Endothelial cell of umbilical vein (primary cell): Measurements from ENCODE around the gene WIPI1. TPM values are rescaled to one million over a fixed set of nuclear protein-coding genes. Genes with fewer than 3 reads are reported as not detected.

Experiments
- BruUV-seq: library from RNA; stranded (reverse); fragments of 400-500 nt; replicated peaks from 2 replicates; lab custom pipeline; 2021; lab: Mats Ljungman, UMichigan
- CTCF ChIA-PET: fragments of 300-600, 350-600 bp; sonication (Branson Sonifier 250); formaldehyde crosslinking; loops from one replicate; lab custom pipeline; 2021; ENCODE audit warnings: antibody characterized with exemption, inconsistent platforms; lab: Charles Lee
- POLR2A ChIA-PET: fragments of 300-600, 350-600 bp; sonication (Branson Sonifier 250); formaldehyde crosslinking; loops from one replicate; lab custom pipeline; 2021; ENCODE audit warnings: antibody characterized with exemption, inconsistent platforms; lab: Charles Lee
- DNase-seq: peaks from one replicate; pipeline ENCODE4 v3.0.0-alpha.2; 2011; ENCODE audit warnings: low read depth, low spot score
- FAIRE-seq: peaks from 2 replicates; lab custom pipeline; 2011; peaks lifted over from hg19 to GRCh38; lab: Jason Lieb, UNC
- H2AFZ ChIP-seq: 2 replicates; pipeline ENCODE4 v1.6.0; 2012; ENCODE audit warnings: low read depth, low read length, control low read depth, inconsistent platforms
- H3K27ac ChIP-seq: 2 replicates; pipeline ENCODE4 v1.5.1; 2011; ENCODE audit warnings: low read depth, mild to moderate bottlenecking, control low read depth, low read length, moderate library complexity; ENCODE audit not compliant: insufficient read depth
- H3K27me3 ChIP-seq, 2 experiments: 2 replicates each; pipeline versions ENCODE4 v1.6.0 to v1.6.1; 2011; ENCODE audit warnings: low read length in 2 of 2, mixed read lengths in 1 of 2; ENCODE audit not compliant: control insufficient read depth in 2 of 2, insufficient read depth in 2 of 2
- H3K36me3 ChIP-seq, 2 experiments: 2 replicates in 1 of 2; 3 replicates in 1 of 2; pipeline ENCODE4 v1.5.1; 2011; ENCODE audit warnings: low read length in 2 of 2, mild to moderate bottlenecking in 1 of 2, moderate library complexity in 1 of 2; ENCODE audit not compliant: control insufficient read depth in 2 of 2, insufficient read depth in 2 of 2; ENCODE audit errors: extremely low read depth in 1 of 2
- H3K4me1 ChIP-seq: 3 replicates; pipeline ENCODE4 v1.5.1; 2011; ENCODE audit warnings: mild to moderate bottlenecking, low read length; ENCODE audit not compliant: control insufficient read depth, insufficient read depth; ENCODE audit errors: extremely low read depth
- H3K4me2 ChIP-seq: 2 replicates; pipeline ENCODE4 v1.6.1; 2011; ENCODE audit warnings: low read length, control low read depth, mixed read lengths; ENCODE audit not compliant: insufficient read depth
- H3K4me3 ChIP-seq, 3 experiments: fragments of 200-600 bp in 1 of 3; sonication (generic), shearing (Covaris generic) in 1 of 3; replicated peaks in 1 of 3; 2 replicates each; pipeline ENCODE4 v1.5.1; 2011 to 2016; ENCODE audit warnings: control low read depth in 3 of 3, low read length in 3 of 3, mild to moderate bottlenecking in 2 of 3, inconsistent platforms in 1 of 3, low read depth in 1 of 3, moderate library complexity in 1 of 3; ENCODE audit not compliant: insufficient read depth in 1 of 3
- H3K79me2 ChIP-seq: 2 replicates; pipeline ENCODE4 v1.6.0; 2012; ENCODE audit warnings: low read length, inconsistent platforms; ENCODE audit not compliant: control insufficient read depth, insufficient read depth
- H3K9ac ChIP-seq: replicated peaks from 2 replicates; pipeline ENCODE3; 2011; ENCODE audit warnings: low read length, control low read depth; ENCODE audit not compliant: insufficient read depth; ENCODE audit errors: extremely low read depth
- H3K9me1 ChIP-seq: replicated peaks from 3 replicates; pipeline ENCODE4 v1.6.0; 2011; ENCODE audit warnings: mild to moderate bottlenecking, low read length; ENCODE audit not compliant: control insufficient read depth, insufficient read depth; ENCODE audit errors: extremely low read depth
- H3K9me3 ChIP-seq: replicated peaks from 2 replicates; pipeline ENCODE4 v1.5.1; 2012; ENCODE audit warnings: low read length, inconsistent platforms; ENCODE audit not compliant: control insufficient read depth, insufficient read depth
- H4K20me1 ChIP-seq: replicated peaks from 2 replicates; pipeline ENCODE3; 2011; ENCODE audit warnings: mild to moderate bottlenecking, low read length; ENCODE audit not compliant: control insufficient read depth, insufficient read depth; ENCODE audit errors: extremely low read depth
- CTCF ChIP-seq, 2 donors: IDR thresholded peaks; 1 replicate in 1 of 2; 2 replicates in 1 of 2; pipeline ENCODE4 v1.5.1; 2011; ENCODE audit warnings: low read length in 2 of 2, mild to moderate bottlenecking in 2 of 2, moderate library complexity in 2 of 2, control low read depth in 1 of 2, inconsistent platforms in 1 of 2, low read depth in 1 of 2; ENCODE audit not compliant: insufficient read depth in 1 of 2; ENCODE audit errors: extremely low read depth in 1 of 2
- EZH2 ChIP-seq: IDR thresholded peaks from 2 replicates; pipeline ENCODE4 v1.6.1; 2012; ENCODE audit warnings: borderline replicate concordance, low read depth, mild to moderate bottlenecking, moderate library complexity, low read length, inconsistent platforms; ENCODE audit not compliant: severe bottlenecking
- FOS ChIP-seq: IDR thresholded peaks from 2 replicates; pipeline ENCODE4 v1.6.1; 2011; ENCODE audit warnings: mild to moderate bottlenecking, low read length, moderate library complexity, borderline replicate concordance; ENCODE audit not compliant: insufficient read depth
- GATA2 ChIP-seq: IDR thresholded peaks from 2 replicates; pipeline ENCODE4 v1.7.0; 2011; ENCODE audit warnings: low read depth, mild to moderate bottlenecking, moderate library complexity, mixed read lengths, low read length; ENCODE audit not compliant: insufficient read length, insufficient read depth
- JUN ChIP-seq: IDR thresholded peaks from 2 replicates; pipeline ENCODE4 v1.6.1; 2011; ENCODE audit warnings: borderline replicate concordance, low read depth; ENCODE audit not compliant: insufficient read length, insufficient read depth
- MAX ChIP-seq: IDR thresholded peaks from 2 replicates; pipeline ENCODE4 v1.6.1; 2011; ENCODE audit not compliant: insufficient read depth, insufficient read length
- MYC ChIP-seq: IDR thresholded peaks from one replicate; pipeline ENCODE4 v1.6.1; 2011; ENCODE audit warnings: mild to moderate bottlenecking, low read depth, low read length
- POLR2A ChIP-seq: IDR thresholded peaks from 2 replicates; pipeline ENCODE4 v1.6.1; 2012; ENCODE audit warnings: low read depth, mild to moderate bottlenecking, control low read depth, low read length
- POLR2AphosphoS5 ChIP-seq: IDR thresholded peaks from 2 replicates; pipeline ENCODE4 v1.6.1; 2012; ENCODE audit warnings: low read depth, mild to moderate bottlenecking, control low read depth, low read length, moderate library complexity; ENCODE audit not compliant: insufficient read depth
- dilution Hi-C: fragments of 300-500 bp; cut with MboI; formaldehyde crosslinking; loops from one replicate; pipeline ENCODE4 v1.15.0; 2019; ENCODE audit warnings: low sequenced_read_pairs; ENCODE audit not compliant: extremely low pct_ligation_motif_present
- intact Hi-C: fragments of 100-400 bp; cut with micrococcal nuclease; formaldehyde crosslinking; loops from one replicate; pipeline ENCODE4 v1.10.0; 2022
- polyA plus RNA-seq, 4 experiments: library from polyadenylated mRNA; depleted of rRNA in 3 of 4; stranded (reverse) in 3 of 4; unstranded in 1 of 4; fragments of >200 nt; gene quantifications; 2 replicates each; pipeline versions ENCODE4 v1.2.1 to v1.2.3, GENCODE V29; 2011 to 2012; ENCODE audit warnings: missing spikeins in 1 of 4
- total RNA-seq: library from RNA; stranded (reverse); gene quantifications from 2 replicates; pipeline ENCODE4 v1.2.3, GENCODE V29; 2021

The WIPI1 gene
- total and polyA plus RNA-seq, 2 donors (not counting 3 experiments of a cell fraction or from before 2014, with no cell fraction given) = 49.9 to 70.3 TPM

DNA sequence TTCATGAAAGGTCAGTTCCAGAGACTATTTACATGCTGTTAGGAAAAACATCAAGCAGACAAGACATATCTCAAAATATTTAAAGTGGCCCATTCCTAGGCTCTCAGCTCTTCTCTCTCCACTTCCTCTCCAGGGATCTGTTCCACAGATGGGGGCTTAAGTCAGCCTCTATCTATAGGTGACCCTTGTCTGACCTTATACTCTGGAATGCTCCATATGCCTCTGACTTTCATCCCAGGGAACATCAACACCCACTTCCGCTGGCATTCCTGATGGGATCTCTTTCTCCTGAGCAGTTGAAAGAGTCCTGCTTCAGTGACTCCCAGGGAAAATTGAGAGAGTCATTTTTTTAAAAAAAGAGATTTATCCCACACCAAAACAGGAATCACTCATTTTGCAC is 11.5 kb upstream of the WIPI1 start:
- Histone ChIP-seq H3K79me2 (no peaks in the 10 kb centered on the region), H3K9me3 (no peaks in the 10 kb centered on the region), H4K20me1 (no peaks in the 10 kb centered on the region), H3K4me2 (no peak overlapping the region), H3K27ac (no peak overlapping the region), H3K9ac (no peak overlapping the region), H3K4me3 (no peak overlapping the region), H3K36me3 (no peaks in the 10 kb centered on the region), H3K9me1 (no peaks in the 10 kb centered on the region), H3K4me1 (no peaks in the 10 kb centered on the region), H3K27me3 (peaks cover 6 to 8% of the 10 kb centered on the region in 2 experiments), H2AFZ (no peak overlapping the region)
- no peak for FAIRE-seq
- no TSS peak for BruUV-seq
- TF ChIP-seq CTCF (IDR thresholded peaks at IDR 0.05; ENCODE audit: extremely low read depth in 1 of 2, insufficient read depth in 1 of 2, low read depth in 1 of 2, low read length in 2 of 2) = no peak
- TF ChIP-seq POLR2AphosphoS5 = no peak
- TF ChIP-seq MAX = no peak
- TF ChIP-seq EZH2 = no peak
- no peak for TF ChIP-seq JUN
- TF ChIP-seq GATA2 = no peak
- TF ChIP-seq POLR2A = no peak
- no peak for TF ChIP-seq FOS
- TF ChIP-seq MYC = no peak
- intact Hi-C loops (loop anchor here (5.0 kb wide), 1 partner anchor 779 kb away; no protein-coding TSS in a partner anchor), dilution Hi-C loops (no loop called here)
- no peak for DNase-seq
- ChIA-PET POLR2A (no interaction called here), CTCF (interaction anchor here (0.8 to 4.0 kb wide), 6 partner anchors 10 to 778 kb away, joined by 3 to 17 read pairs (median 4); no protein-coding TSS in a partner anchor)
